HUES64 (cell line): ENCODE results near the gene DNAJB12.
"Not testable (repeated sequence)": the region's sequence is repeated elsewhere in the genome, so short reads cannot be mapped to it uniquely, and the experiment has no call there.

ENCODE experiments used
- H3K27ac ChIP-seq: 2 replicates; pipeline ENCODE4 v1.7.0; 2013; ENCODE audit warnings: low read depth, low read length, inconsistent platforms
- H3K27me3 ChIP-seq: 2 replicates; pipeline ENCODE4 v1.6.1; 2013; ENCODE audit warnings: mild to moderate bottlenecking, low read length; ENCODE audit not compliant: insufficient read depth
- H3K36me3 ChIP-seq: 2 replicates; pipeline ENCODE4 v1.6.1; 2013; ENCODE audit warnings: mild to moderate bottlenecking, low read length; ENCODE audit not compliant: insufficient read depth
- H3K4me1 ChIP-seq: 2 replicates; pipeline ENCODE4 v1.6.1; 2013; ENCODE audit warnings: mild to moderate bottlenecking, low read length, moderate library complexity; ENCODE audit not compliant: insufficient read depth
- H3K4me3 ChIP-seq: 2 replicates; pipeline ENCODE4 v1.5.1; 2013; ENCODE audit warnings: mild to moderate bottlenecking, low read length, moderate library complexity
- H3K9ac ChIP-seq: 2 replicates; pipeline ENCODE4 v1.6.1; 2013; ENCODE audit warnings: mild to moderate bottlenecking, low read depth, low read length
- H3K9me3 ChIP-seq: 2 replicates; pipeline ENCODE4 v1.6.1; 2013; ENCODE audit warnings: low read depth, low read length; ENCODE audit not compliant: insufficient read depth
- WGBS: fragments of 150-250, 120-280 bp; methylation state at CpG from one replicate; pipeline ENCODE4 v1.1.7; 2013; ENCODE audit warnings: missing lambda C conversion rate; 5-methylcytosine and 5-hydroxymethylcytosine counted together

DNAJB12 gene

GRCh38 chr10:72312865-72313391 is 41.8 kb downstream of the DNAJB12 start:
- Histone ChIP-seq H3K27ac (no peak overlapping the region), H3K27me3 (no peaks in the 10 kb centered on the region), H3K36me3 (no peaks in the 10 kb centered on the region), H3K4me3 (no peak overlapping the region), H3K4me1 (peaks cover 22% of the 10 kb centered on the region), H3K9ac (no peak overlapping the region), H3K9me3 (no peaks in the 10 kb centered on the region)
- WGBS, result 96% methylated on average over 8 of the region's 8 CpGs

GRCh38 chr10:72311667-72312066 is 43.1 kb downstream of the DNAJB12 start:
- Histone ChIP-seq H3K27me3 (no peaks in the 10 kb centered on the region), H3K27ac (no peak overlapping the region), H3K4me3 (no peak overlapping the region), H3K36me3 (no peaks in the 10 kb centered on the region), H3K4me1 (peaks cover 22% of the 10 kb centered on the region), H3K9ac (no peak overlapping the region), H3K9me3 (no peaks in the 10 kb centered on the region)
- 95% methylated on average over 7 of the region's 7 CpGs for WGBS

- H3K4me1 ChIP-seq, result peaks cover 21% of the 10 kb centered on the region
- no peaks in the 10 kb centered on the region for H3K27me3 ChIP-seq
- H3K4me3 ChIP-seq, result no peak overlapping the region
- no peaks in the 10 kb centered on the region for H3K36me3 ChIP-seq
- no peak overlapping the region for H3K27ac ChIP-seq
- no peak overlapping the region for H3K9ac ChIP-seq
- H3K9me3 ChIP-seq, result no peaks in the 10 kb centered on the region
- WGBS, result 87% methylated on average over 4 of the region's 4 CpGs
Measured at GRCh38 chr10:72310636-72311035, 44.1 kb downstream of the DNAJB12 start.

GRCh38 chr10:72310241-72310633 is 44.5 kb downstream of the DNAJB12 start:
- no peak overlapping the region for H3K4me3 ChIP-seq
- no peaks in the 10 kb centered on the region for H3K9me3 ChIP-seq
- 63% methylated on average over 11 of the region's 11 CpGs for WGBS
- H3K36me3 ChIP-seq, result no peaks in the 10 kb centered on the region
- H3K9ac ChIP-seq, result no peak overlapping the region
- H3K27ac ChIP-seq, result no peak overlapping the region
- peaks cover 17% of the 10 kb centered on the region for H3K4me1 ChIP-seq
- H3K27me3 ChIP-seq, result no peaks in the 10 kb centered on the region

GRCh38 chr10:72309290-72310240 is 45.2 kb downstream of the DNAJB12 start:
- H3K4me3 ChIP-seq, result no peak overlapping the region

GRCh38 chr10:72308320-72308987 is 46.3 kb downstream of the DNAJB12 start:
- H3K4me1 ChIP-seq, result peaks cover 11% of the 10 kb centered on the region
- H3K36me3 ChIP-seq, result no peaks in the 10 kb centered on the region
- no peak overlapping the region for H3K9ac ChIP-seq
- H3K27ac ChIP-seq, result no peak overlapping the region
- 90% methylated on average over 7 of the region's 7 CpGs for WGBS
- H3K27me3 ChIP-seq, result no peaks in the 10 kb centered on the region
- no peak overlapping the region for H3K4me3 ChIP-seq
- no peaks in the 10 kb centered on the region for H3K9me3 ChIP-seq

More at GRCh38 chr10:72309290-72310240, 45.2 kb downstream of the DNAJB12 start:
- no peak overlapping the region for H3K27ac ChIP-seq
- peaks cover 11% of the 10 kb centered on the region for H3K4me1 ChIP-seq
- no peaks in the 10 kb centered on the region for H3K27me3 ChIP-seq
- WGBS, result 87% methylated on average over 21 of the region's 21 CpGs
- H3K36me3 ChIP-seq, result no peaks in the 10 kb centered on the region
- H3K9me3 ChIP-seq, result no peaks in the 10 kb centered on the region
- H3K9ac ChIP-seq, result no peak overlapping the region

- not testable (repeated sequence) for H3K9ac ChIP-seq
- H3K4me1 ChIP-seq, result peaks cover 11% of the 10 kb centered on the region
- WGBS, result 95% methylated on average over 7 of the region's 7 CpGs
Measured at GRCh38 chr10:72307711-72308110, 47.0 kb downstream of the DNAJB12 start.

GRCh38 chr10:72306215-72306760 is 48.4 kb downstream of the DNAJB12 start:
- Histone ChIP-seq H3K27me3 (no peaks in the 10 kb centered on the region), H3K9ac (no peak overlapping the region), H3K9me3 (no peaks in the 10 kb centered on the region), H3K4me1 (peaks cover 11% of the 10 kb centered on the region), H3K4me3 (no peak overlapping the region), H3K36me3 (no peaks in the 10 kb centered on the region), H3K27ac (no peak overlapping the region)
- 86% methylated on average over 5 of the region's 5 CpGs for WGBS

More at GRCh38 chr10:72307711-72308110, 47.0 kb downstream of the DNAJB12 start:
- not testable (repeated sequence) for H3K4me3 ChIP-seq, H3K9me3 ChIP-seq, H3K27ac ChIP-seq, H3K27me3 ChIP-seq, H3K36me3 ChIP-seq

GRCh38 chr10:72303424-72304128 is 51.1 kb downstream of the DNAJB12 start:
- WGBS, result 89% methylated on average over 8 of the region's 8 CpGs
- Histone ChIP-seq H3K27me3 (no peaks in the 10 kb centered on the region), H3K4me3 (no peak overlapping the region), H3K27ac (no peak overlapping the region), H3K9me3 (no peaks in the 10 kb centered on the region), H3K4me1 (peaks cover under 1% of the 10 kb centered on the region; the same call in 1 of the 2 replicates), H3K9ac (no peak overlapping the region), H3K36me3 (no peaks in the 10 kb centered on the region)

- Histone ChIP-seq H3K27ac (peak overlapping the region; percentile 5; the same call in 1 of the 2 replicates), H3K4me3 (peak overlapping the region; percentile 66; the same call in 1 of the 2 replicates), H3K9me3 (no peaks in the 10 kb centered on the region), H3K4me1 (peaks cover 13% of the 10 kb centered on the region; the same call in 1 of the 2 replicates), H3K9ac (peak overlapping the region; percentile 55; the same call in 1 of the 2 replicates), H3K36me3 (no peaks in the 10 kb centered on the region), H3K27me3 (no peaks in the 10 kb centered on the region)
- WGBS, result 90% methylated on average over 16 of the region's 16 CpGs
Measured at GRCh38 chr10:72298592-72299519, 55.9 kb downstream of the DNAJB12 start.
